ENCODE results near the gene KCTD17.

Gene KCTD17

DNA sequence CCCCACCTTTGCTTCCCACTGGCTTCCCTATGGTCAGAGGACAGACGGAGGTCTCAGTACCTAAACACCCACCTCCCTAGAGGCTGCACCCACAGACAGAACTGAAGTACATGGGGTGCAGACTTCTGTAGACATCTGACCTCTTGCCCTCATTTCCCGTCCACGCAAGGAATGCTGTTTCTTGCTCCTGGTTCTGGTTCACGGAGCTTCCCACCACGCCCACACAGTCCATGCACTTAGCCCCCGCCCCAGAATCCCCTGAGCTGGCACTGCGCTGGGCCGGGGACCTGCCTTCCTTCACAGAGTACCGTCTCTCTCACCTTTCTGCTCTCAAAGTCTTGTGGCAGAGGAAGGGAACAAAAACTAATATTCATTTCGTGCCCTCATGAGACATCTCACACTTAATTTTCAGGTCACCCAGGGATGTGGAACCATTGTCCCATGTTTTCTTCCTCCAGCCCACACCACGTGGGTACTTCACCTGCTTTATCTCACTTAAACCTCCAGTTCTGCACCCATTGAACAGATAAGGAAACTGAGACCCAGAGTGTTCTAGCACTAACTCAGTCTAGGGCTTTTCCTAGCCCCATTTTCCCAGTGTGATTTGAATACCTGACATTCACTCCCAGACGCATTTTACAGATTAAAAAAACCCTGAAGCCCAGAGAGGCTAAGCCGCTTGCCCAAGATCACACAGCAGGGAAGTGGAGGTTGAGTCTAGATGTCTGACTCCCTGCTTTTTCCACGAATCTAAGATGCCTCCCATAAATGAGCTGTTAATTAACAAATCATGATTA is 52.3 kb downstream of the KCTD17 start:
- POLR2A ChIA-PET (ENCODE audit: low non-redundant PET) = no interaction called here
- CTCF ChIA-PET = no interaction called here
- TF ChIP-seq, protein P1, sequence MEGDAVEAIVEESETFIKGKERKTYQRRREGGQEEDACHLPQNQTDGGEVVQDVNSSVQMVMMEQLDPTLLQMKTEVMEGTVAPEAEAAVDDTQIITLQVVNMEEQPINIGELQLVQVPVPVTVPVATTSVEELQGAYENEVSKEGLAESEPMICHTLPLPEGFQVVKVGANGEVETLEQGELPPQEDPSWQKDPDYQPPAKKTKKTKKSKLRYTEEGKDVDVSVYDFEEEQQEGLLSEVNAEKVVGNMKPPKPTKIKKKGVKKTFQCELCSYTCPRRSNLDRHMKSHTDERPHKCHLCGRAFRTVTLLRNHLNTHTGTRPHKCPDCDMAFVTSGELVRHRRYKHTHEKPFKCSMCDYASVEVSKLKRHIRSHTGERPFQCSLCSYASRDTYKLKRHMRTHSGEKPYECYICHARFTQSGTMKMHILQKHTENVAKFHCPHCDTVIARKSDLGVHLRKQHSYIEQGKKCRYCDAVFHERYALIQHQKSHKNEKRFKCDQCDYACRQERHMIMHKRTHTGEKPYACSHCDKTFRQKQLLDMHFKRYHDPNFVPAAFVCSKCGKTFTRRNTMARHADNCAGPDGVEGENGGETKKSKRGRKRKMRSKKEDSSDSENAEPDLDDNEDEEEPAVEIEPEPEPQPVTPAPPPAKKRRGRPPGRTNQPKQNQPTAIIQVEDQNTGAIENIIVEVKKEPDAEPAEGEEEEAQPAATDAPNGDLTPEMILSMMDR (conservative IDR thresholded peaks at IDR 0.05; ENCODE audit: low read depth) = no peak
- DNase-seq (ENCODE audit: low spot score) = no peak
- no peak overlapping the region for H3K27ac ChIP-seq

GRCh38 chr22:37105154-37105553 is 53.6 kb downstream of the KCTD17 start:
- DNase-seq (ENCODE audit: low spot score) = no peak
- POLR2A ChIA-PET (ENCODE audit: low non-redundant PET) = no interaction called here
- CTCF ChIA-PET = no interaction called here
- no peak overlapping the region for H3K27ac ChIP-seq
- TF ChIP-seq, protein P1 (conservative IDR thresholded peaks at IDR 0.05; ENCODE audit: low read depth) = no peak

DNA sequence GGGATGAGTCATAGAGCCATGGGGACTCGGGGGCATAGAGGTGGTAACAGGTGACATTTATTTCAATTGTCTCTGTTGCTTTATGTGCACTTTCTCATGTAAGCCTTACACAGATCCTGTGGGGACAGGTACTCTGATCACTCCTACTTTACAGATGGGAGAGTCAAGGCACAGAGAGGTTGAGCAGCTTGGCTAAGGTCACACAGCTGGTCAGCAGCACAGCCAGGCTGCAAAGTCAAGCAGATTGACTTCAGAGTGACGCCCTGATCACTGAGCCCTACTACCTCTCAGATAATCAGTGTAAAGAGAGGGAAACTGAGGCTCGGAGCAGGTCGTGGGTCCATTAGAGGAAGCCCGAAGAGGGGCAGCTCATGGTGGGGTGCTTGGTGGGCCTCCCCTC is 54.4 kb downstream of the KCTD17 start:
- H3K27ac ChIP-seq = no peak overlapping the region
- ChIA-PET POLR2A (ENCODE audit: low non-redundant PET) (no interaction called here), CTCF (no interaction called here)
- no peak for DNase-seq (ENCODE audit: low spot score)
- TF ChIP-seq, protein P1 (conservative IDR thresholded peaks at IDR 0.05; ENCODE audit: low read depth) = no peak

- DNase-seq (ENCODE audit: low spot score) = no peak
- TF ChIP-seq, protein P1 (conservative IDR thresholded peaks at IDR 0.05; ENCODE audit: low read depth) = no peak
- H3K27ac ChIP-seq = no peak overlapping the region
- ChIA-PET CTCF (interaction anchor here (0.5 kb wide), 1 partner anchor 229 kb away, joined by 4 read pairs; no protein-coding TSS in a partner anchor), POLR2A (ENCODE audit: low non-redundant PET) (no interaction called here)
Observed at GRCh38 chr22:37107816-37108621, 56.5 kb downstream of the KCTD17 start.

DNA sequence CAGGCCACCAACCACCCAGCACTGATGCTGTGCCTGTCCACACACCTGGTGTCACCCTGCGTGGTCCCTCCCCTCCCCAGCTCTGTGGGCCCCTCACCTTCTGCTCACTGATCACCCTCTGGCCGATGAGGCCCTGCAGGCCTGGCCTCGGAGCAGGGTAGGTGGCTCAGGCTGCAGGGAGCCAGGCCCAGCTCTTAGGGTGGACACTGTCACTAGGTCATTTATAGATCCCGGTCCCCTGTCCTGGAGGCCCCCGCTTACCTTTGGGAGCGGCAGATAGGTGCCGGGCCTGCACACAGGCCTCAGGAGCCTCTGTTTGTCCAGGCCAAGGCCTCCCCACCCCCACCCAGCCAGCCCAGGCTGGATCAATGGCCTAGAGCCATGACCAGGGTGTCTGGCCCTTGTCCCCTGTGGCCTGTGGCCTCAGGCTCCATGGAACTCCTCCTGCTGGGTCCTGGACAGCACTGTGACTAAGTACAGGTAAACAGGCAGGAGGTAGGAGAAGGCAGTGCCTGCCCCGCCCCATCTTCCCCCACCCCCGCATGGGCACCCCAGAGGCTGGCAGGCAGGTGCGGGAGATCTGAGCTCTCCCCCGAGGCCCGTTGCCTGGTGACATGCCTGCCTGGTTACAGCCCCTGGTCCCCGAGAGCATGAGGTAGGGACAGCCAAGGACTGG is 57.8 kb downstream of the KCTD17 start, which contains the start of gene TMPRSS6:
Gene TMPRSS6 (minus strand): TSS at position 472 of the 676 bp plus-strand sequence. CDS start 6,296 bp downstream, outside the sequence.
- DNase-seq (ENCODE audit: low spot score) = no peak
- TF ChIP-seq, protein P1 (conservative IDR thresholded peaks at IDR 0.05; ENCODE audit: low read depth) = no peak
- CTCF ChIA-PET = no interaction called here
- H3K27ac ChIP-seq = no peak within 1 kb of the TSS
- POLR2A ChIA-PET (ENCODE audit: low non-redundant PET) = no interaction called here

DNA sequence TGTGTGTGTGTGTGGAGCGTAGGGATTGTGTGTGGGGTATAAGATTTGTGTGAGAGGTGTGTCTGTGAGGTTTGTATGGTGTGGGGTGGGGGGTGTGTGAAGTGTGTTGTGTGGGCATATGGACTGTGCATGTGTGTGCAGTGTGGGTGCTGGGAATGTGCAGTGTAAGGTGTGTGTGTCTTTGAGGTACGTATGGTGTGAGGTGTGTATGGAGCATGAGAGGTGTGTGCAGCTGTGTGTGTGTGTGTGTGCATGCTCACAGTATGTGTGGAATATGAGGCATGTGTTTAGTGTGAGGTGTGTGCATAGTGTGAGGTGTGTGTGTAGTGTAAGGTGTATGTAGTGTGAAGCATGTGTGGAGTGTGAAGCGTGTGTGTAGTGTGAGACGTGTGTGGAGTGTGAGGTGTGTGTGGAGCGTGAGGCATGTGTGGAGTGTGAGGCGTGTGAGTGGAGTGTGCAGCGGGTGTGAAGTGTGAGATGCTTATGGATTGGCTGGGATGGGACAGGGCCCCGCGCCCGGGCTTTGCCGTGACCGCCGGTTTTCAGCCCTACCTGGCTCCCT is 59.7 kb downstream of the KCTD17 start:
- POLR2A ChIA-PET (ENCODE audit: low non-redundant PET) = no interaction called here
- TF ChIP-seq, protein P1 (conservative IDR thresholded peaks at IDR 0.05; ENCODE audit: low read depth) = no peak

More for the DNA sequence above, 59.7 kb downstream of the KCTD17 start:
- CTCF ChIA-PET = no interaction called here
- H3K27ac ChIP-seq = no peak overlapping the region
- DNase-seq (ENCODE audit: low spot score) = no peak
